Right renal pelvis (tissue), 4 donors: Measurements from ENCODE around the gene MED1. TPM values are rescaled to one million over a fixed set of nuclear protein-coding genes. Genes with fewer than 3 reads are reported as not detected.
A peak's percentile ranks its signal among the peaks of the same experiment; 100 is the strongest.
"Not testable (repeated sequence)": the region's sequence is repeated elsewhere in the genome, so short reads cannot be mapped to it uniquely, and the experiment has no call there.

Experiments used
- DNase-seq, 4 donors: peaks; one replicate each; pipeline ENCODE4 v3.0.0-alpha.2; 2013; ENCODE audit warnings: low read depth in 4 of 4, low spot score in 3 of 4, missing footprints in 1 of 4
- polyA plus RNA-seq, 4 donors: library from polyadenylated mRNA; unstranded; fragments of 120-200 nt; gene quantifications; one replicate each; pipeline ENCODE4 v1.2.1, GENCODE V29; 2013; ENCODE audit not compliant: insufficient read length in 4 of 4

Gene MED1
- polyA plus RNA-seq, 4 donors, result 47.4 to 61.7 (median 56.8) TPM

DNA sequence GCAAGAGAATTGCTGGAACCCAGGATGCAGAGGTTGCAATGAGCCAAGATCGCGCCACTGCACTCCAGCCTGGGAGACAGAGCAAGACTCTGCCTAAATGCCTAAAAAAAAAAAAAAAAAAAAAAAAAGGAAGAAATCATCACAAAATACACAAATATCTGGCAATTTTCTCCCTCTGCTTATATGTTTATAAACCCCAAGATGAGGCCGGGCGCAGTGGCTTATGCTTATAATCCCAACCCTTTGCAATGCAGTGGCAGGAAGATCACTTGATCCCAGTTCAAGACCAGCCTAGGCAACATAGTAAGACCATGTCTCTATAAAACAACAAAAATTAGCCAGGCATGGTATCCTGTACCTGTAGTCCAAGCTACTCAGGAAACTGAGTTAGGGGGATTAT, 21.5 kb downstream of the MED1 start:
- DNase-seq, result no peak

DNA sequence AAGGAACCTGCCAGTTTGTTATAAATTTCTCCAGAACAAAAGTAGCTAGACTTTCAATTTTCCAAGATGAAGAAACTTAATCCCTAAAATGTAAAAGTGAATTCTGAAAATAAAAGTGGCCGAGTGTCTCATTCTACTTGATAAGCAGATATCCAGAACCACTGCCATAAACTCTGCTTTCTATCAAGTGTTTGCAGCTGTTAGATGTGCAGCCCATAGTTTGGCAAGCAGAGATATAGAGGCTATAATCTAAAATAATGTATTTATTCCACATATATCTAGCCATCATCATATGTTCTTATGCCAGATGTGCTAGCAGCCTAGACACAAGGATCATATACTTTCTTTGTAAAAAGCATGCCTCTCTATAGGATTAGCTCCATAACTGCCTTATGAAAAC, 34.9 kb downstream of the MED1 start:
- no peak for DNase-seq

DNA sequence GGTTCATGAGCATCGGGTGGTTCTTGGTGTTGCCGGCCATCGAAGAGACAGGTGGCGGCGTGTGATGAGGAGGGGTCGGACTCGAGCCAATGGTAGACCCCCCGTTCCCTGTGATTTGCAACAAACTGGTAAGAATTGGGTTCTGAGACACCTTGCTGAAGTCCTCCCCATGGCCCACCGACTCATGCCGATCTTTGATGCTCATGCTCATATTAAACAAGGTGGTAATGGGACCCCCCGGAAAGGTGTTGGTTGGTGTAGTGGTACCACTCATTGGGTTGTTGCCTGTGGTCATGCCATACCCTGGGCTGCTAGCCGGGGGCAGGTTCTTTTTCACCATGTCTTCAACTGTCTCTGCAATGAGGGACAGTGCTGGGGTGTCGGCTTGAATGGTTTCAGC, 40.8 kb downstream of the MED1 start:
- no peak for DNase-seq

DNA sequence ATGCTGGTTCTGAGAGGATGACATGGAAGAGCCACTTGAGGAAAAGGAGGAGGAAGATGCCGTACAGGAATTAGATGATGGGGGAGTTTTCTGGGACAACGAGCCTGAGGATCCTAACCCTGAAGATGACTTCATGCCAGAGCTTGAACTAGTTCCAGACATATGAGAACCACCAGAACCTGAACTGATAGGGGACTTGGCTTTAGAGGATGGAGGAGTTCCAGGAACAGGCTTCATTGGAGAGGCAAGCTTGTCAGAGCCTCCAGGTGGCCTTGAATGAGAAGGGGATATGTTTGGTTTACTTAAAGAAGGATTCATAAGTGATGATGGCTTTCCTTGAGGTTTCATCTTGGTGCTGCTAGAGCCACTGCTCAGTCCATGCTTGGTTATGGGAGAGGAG, 42.7 kb downstream of the MED1 start:
- DNase-seq, result no peak

DNA sequence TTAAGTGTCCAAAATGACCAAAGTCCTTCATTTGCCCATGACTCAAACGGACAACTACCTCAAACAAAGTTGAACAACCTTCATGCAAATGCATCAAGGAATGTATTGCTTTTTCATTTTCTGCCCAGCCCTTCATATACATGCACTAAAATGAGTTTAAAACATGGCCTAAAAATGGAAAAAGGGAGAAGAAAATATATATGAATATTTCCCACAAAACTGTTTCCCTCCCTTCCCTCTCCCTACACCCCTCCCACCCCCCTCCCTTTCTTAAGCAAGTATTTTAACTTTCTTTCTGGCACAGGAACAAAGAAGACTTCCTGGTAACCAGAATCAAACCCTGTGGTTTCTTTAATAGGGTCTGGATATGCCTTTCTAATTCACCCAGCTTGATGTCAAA, 44.1 kb downstream of the MED1 start:
- DNase-seq, result no peak

DNA sequence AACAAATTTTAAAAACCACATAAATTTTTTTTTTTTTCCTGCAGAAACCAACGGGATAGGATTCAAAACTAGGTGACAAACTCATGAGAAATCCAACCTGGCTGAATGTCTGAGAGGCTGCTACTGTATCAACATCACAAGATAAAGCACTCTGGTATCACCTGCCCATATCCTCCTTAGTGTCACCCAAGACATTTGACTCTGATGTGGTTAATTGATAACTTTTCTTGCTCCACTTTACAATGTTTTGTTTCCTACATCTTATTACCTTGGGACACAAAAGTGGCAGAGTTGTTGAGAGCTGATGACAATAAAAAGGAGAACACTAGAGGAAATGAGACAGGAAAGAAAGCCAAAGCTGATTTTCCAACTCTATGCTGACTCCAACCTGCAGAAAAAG, 45.6 kb downstream of the MED1 start:
- DNase-seq, result no peak

DNA sequence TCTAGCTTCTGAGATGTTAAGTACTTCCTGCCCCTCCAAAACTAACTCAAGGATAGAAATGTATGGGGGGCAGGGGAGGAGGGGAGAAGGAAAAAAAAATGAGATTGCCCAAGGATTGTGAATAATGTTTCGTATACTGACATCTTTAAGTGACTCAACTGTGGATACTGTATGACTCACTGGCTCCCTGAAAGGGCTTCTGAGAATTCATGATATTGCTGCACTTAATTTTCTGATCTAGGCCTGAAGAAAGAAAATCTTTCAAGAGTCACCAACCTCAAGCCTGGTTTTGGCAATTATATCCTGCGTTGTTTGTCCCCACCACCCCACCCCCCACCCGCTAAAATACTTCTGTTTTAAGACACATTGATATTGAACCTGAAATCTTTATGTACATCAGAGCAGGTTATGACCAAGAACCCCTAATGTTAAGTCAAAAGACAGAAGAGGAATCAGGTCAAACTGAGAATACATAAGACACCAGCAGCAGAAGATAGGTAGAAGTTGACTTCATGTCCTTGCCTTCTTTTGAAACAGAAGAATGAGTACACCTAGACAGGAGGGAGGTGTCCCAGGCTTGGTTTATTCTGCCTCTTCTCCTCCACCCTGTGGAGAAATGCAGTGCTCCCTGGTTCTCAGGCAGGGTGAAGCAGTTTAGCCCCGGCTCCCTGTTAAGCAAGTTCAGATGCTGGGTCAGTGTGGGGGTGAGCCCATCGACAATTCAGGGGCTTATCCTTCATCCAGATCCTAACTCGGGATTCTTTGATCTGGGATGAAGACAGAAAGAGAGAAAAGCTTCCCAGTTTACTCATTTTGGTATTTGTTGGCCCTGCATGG, 46.3 kb downstream of the MED1 start:
- no peak for DNase-seq

DNA sequence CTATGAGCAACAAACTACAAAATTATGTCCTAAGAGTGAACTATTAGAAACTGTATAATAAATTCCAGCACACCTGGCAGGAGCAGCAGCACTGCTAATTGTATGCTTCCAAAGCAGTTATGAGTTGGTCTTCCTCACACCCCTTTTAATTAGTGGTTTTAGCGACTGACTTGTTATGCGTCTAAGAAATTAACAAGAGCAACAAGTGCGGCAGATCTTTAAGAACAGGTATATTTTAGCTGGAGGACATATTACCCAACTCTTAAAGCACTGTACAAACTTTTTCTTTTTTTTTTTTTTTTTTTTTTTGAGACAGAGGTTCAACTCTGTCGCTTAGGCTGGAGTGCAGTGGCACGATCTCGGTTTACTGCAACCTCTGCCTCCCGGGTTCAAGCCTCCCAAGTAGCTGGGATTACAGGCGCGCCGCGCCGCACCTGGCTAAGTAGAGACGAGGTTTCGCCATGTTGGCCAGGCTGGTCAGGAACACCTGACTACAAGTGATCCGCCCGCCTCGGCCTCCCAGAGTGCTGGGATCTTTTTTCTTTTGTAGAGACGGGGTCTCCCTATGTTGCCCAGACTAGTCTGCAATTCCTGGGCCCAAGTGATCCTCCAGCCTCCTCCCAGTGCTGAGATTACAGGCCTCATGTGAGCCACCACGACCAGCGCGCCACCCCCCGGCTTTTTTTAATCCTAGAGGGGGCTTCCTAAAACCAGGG, 48.0 kb downstream of the MED1 start:
- no peak for DNase-seq

DNA sequence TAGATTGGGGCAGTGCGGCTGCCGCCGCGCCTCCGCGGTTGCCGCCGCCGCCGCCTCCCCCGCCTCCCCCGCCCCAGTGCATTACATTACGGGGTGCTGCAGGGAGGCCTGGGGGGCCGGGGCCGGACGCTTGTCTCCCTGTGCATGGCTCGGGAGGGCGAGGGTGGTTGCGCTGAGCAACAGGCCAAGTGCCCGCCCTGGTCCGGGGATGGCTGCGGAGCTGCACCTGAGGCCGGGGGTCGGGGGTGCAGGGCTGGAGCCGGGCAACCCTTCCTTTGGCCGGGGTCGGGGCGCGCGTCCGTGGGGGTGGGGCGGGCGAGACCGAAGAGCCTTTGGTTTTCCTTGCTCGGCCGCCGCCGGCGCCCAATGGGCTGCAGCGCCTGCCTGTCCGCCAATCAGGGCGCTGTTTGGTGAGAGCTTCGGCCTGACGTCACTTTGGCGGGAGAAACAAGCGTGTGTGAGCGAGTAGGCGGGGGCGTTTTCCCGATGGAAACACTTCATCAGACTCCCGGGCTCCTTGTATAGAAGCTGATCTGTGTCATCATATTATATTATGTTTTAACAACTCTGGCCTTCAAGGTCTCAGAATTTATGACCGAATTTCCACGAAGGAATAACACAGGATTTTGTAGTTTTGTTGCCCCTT, 48.7 kb downstream of the MED1 start:
- DNase-seq, result peak; percentile 79 to 87 (median 86)

DNA sequence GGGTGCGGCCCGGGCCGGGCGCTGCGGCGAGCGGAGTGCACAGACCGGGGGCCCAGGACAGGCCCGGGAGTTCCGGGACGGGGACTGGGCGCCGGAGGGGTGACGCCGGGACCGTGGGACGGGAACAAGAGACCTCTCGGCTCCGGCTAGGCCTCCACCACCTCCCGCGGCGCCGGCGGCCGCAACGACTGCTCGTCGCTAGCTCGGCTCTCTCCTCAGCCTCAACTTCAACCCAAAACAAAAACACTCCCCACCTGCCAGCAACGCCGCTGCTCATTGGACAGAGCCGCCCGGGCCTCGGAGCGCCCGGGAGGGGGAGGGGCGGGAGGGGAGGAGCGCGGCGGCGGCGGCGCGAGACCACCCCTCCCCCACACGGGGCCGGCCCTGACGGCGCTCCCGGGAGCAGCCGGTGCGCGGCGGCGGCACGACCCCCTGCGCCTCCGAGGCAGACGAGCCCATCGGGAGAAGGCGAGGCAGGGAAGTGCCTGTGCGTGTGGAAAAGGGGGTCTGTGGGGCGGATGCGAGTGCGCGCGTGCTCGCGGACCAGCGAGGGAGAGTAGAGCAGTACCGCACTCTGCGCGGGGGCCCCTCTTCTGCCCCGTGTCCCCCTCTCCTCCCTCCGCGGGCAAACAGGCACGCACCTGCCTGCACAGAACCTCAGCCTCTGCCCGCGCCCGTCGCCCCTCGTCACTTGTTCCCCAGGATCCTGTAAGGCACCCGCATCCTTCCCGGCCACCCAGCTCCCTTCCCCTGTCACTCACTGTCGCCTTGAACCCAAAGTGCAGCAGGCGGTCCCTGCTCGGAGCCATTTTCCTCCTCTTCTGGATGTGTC, 49.4 kb downstream of the MED1 start, which contains the start of gene FBXL20:
FBXL20 (minus strand) TSS at position 215 of the 832 bp plus-strand sequence. CDS start 224 bp downstream, outside the sequence.
- peak; percentile 83 to 93 (median 90) for DNase-seq

DNA sequence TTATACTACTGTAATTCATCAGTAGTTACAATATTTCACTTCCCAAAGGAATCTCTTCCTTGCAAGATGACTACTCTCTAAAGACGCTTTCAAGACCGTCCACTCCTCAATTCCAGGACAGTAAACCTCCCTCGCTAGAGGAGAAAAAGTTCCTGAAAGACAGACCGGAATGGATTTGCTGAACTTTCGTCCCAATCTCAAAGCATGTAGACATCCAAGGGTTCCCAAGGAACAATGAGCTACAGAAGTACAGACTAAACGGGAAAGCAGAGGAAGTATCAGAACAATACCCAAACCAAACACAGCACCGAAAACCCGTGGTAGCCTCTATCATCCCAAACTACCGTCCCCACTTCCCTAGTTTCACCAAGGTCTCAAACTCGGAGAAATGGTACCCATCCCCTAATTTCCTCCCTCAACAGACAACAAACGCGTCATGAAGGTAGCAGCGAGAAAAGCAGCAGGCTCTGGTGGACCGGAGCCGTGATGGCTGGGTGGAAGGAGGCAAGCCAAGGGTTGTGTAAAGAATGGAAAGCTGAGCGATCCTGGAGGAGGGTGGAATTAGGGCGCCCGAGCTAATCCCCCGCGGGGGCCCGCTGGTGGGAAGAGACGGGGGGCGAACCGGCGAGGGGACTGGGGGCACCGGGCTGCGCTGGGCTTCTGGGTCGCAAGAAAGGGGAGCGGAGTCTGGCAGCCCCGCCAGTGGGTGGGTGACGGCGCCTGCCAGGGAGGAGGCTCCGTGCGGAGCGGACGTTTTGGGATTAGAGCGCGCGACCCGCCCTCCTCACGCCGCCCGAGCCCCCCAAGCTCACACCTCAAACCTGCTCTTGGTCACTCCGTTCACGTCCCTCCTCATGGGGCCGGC, 50.3 kb downstream of the MED1 start:
- peak in 1 of 4 donors; percentile 4 for DNase-seq

DNA sequence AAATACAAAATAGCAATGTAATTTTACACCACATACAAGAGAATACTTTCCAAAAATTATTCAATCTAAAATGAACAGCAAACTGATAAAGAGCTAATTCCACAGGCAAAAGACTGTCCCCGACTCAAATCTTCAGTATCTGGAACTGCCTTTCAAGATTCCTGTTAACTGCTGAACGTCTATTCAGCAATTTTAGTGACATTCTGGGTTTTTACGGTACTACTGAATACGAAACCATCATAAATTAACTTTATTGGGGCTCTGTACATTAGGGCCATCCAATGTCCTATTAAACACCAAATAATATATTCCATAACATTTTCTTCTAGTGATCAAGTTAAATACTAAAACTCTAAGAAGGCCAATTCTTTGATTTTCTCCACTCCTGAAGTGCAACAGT, 51.3 kb downstream of the MED1 start:
- DNase-seq, result no peak

DNA sequence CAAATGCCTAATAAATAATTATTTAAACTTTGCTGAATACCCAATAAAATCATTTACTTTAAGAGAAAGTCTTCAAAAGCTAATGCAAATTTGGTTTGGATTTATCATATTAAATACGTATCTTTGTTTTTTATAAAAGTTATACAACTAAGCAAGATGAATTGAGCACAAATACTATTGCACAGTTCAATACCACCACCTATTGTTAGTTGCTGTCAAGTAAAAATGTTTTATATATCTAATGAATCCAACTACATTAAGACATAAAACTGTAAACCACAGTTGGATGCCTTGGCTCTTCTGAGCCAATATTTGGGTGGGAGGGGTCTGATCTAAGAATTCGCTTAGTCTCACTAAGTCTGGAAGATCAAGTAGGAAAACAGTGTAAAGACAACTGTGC, 57.3 kb downstream of the MED1 start:
- no peak for DNase-seq

DNA sequence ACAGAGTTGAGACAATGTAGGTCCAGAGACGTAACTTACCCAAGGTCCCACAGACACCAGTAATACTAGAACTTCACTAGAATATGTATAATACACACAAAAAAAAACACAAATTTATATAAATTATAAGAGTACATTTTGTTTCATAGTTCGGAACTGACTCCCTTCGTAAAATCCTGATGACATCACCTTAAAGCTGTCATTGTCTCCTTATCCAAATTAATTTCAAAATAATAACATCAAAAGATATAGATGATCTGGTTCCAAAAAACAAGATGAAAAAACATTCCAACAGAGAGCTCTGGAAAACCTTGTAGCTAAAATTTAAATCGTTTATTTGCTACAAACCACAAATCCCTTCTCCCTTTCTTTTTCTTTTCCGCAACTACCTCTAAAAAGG, 59.6 kb downstream of the MED1 start:
- DNase-seq, result no peak

DNA sequence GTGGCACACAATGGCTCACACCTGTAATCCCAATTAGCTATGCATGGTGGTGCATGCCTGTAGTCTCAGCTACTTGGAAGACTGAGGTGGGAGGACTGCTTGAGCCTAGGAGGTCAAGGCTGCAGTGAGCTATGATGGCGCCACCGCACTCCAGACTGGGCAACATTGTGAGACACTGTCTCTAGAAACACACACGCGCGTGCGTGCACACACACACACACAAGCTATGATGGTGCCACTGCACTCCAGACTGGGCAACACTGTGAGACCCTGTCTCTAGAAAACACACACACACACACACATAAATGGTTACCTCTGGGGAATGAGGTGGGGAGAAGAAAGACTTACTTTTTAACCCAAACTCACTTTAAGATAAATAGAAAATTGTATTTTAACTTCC, 66.0 kb downstream of the MED1 start:
- no peak for DNase-seq

DNA sequence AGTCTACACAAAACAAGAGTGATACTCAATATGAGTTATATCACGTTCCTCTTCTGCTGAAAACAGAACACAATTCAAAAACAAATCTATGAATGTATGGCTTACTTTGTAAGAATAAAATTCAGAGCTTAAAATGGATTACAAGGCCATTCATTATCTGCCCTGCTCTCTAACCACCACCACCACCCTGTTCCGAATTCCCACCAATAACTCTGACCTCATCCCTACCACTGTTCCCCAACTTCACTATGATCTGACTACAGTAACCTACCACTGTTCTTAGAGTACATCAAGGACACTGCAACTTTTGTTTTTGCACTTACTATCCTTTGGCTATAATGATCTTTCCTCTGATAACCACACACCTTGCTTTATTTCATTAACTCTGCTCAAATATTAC, 70.9 kb downstream of the MED1 start:
- DNase-seq, result no peak

DNA sequence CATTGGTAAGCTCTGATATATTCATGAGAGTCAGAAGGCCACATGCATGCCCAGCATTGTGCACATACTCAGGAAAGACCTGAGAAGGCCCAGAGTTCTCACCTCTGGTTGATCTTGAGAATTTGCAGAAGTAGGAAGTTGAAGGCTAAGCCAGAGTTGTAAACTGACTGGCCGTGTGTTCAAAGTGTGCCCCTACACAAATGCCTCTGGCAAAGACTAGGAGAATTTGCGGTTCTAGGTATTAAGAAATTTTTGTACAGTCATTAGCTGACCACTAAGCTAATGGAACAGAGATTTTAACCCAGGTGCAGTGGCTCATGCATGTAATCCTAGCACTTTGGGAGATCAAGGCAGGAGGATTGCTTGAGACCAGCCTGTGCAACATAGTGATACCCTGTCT, 74.6 kb downstream of the MED1 start:
- no peak for DNase-seq

DNA sequence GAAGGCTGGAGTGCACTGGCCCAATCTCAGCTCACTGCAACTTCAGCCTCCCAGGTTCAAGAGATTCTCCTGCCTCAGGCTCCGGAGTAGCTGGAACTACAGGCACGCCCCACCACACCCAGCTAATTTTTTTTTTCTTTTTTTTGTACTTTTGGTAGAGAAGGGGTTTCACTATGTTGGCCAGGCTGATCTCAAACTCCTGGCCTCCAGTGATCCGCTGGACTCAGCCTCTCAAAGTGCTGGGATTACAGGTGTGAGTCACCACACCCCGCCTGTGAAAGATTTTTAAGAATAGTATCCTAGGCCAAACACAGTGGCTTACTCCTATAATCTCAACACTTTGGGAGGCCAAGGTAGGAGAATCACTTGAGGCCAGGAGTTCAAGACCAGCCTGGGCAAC, 83.3 kb downstream of the MED1 start:
- not testable (repeated sequence) for DNase-seq

DNA sequence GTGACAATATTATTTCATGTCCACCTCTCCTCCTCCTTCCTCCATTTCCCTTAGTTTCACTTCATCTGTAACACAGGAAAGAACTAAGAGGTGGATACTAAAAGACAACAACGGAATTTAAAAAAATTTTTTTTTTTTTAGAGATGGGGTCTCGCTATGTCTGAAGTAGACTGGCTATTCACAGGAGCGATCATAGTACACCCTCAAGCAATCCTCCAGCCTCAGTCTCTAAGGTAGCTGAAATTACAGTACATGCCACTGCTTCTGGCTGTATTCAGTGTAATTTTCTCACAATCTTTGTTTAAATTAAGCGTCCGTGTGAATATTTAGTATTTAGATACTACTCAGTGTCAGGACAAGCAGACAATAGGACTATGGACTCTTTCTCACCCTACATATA, 85.2 kb downstream of the MED1 start:
- no peak for DNase-seq

DNA sequence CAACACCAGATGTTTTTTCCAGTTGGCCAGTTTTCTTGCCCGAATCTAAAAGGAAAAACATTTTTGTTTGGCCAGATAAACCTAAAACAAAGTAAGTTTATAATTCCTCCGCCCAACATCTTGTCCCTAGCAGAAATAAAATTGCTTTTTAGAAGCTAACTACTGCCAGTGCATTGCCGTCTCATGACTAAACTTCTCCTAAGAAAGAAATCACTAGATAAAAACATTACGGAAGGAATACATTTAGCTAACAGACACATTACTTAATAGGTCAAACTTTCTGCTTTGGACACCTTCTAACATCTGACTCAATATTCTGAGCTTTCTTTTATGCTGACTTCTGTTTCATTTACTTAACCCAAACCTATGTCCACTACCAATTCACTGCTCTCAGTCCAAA, 85.8 kb downstream of the MED1 start:
- no peak for DNase-seq
